Subcutaneous adipose tissue (tissue), 4 donors: ENCODE measurements around the gene DDRGK1. TPM values are rescaled to one million over a fixed set of nuclear protein-coding genes. Genes with fewer than 3 reads are reported as not detected.

Experiments
- CTCF ChIP-seq: fragments of 450-650 bp; IDR thresholded peaks from one replicate; pipeline ENCODE4 v1.5.1; 2016; ENCODE audit warnings: low read depth, mild to moderate bottlenecking, control low read depth, antibody characterized with exemption, moderate library complexity
- total RNA-seq, 4 donors: library from RNA; depleted of rRNA; stranded (reverse); fragments of >200 nt; gene quantifications; one replicate each; pipeline ENCODE4 v1.1.0, GENCODE V29; 2016

Gene DDRGK1
- total RNA-seq, 4 donors from 2014 or later = 34.6 to 73.3 (median 64.0) TPM

- no peak for TF ChIP-seq CTCF
Observed at GRCh38 chr20:3227506-3227905, 23.0 kb upstream of the DDRGK1 start.

GRCh38 chr20:3226864-3227263, 22.4 kb upstream of the DDRGK1 start:
- TF ChIP-seq CTCF = no peak

- no peak for TF ChIP-seq CTCF
Observed at GRCh38 chr20:3226093-3226492, 21.6 kb upstream of the DDRGK1 start.

- no peak for TF ChIP-seq CTCF
Observed at GRCh38 chr20:3224681-3225421, 20.4 kb upstream of the DDRGK1 start.

GRCh38 chr20:3223994-3224680, 19.7 kb upstream of the DDRGK1 start:
- TF ChIP-seq CTCF = no peak

GRCh38 chr20:3223651-3223993, 19.1 kb upstream of the DDRGK1 start:
- no peak for TF ChIP-seq CTCF

GRCh38 chr20:3222635-3223600, 18.4 kb upstream of the DDRGK1 start:
- TF ChIP-seq CTCF = no peak
